PFSK-1 (cell line): ENCODE measurements around the gene BABAM2.

ENCODE experiments used
- POLR2AphosphoS5 ChIP-seq: IDR thresholded peaks from 2 replicates; pipeline ENCODE4 v1.6.1; 2012; ENCODE audit warnings: low read depth, mild to moderate bottlenecking, control low read depth, low read length, moderate library complexity
- REST ChIP-seq, 2 experiments: IDR thresholded peaks; 2 replicates each; pipeline versions ENCODE4 v1.6.1 to v1.8.0; 2011 to 2012; ENCODE audit warnings: low read depth in 2 of 2, low read length in 2 of 2, control low read depth in 1 of 2, inconsistent platforms in 1 of 2, mild to moderate bottlenecking in 1 of 2, moderate library complexity in 1 of 2; ENCODE audit not compliant: insufficient read depth in 1 of 2
- SIN3A ChIP-seq: IDR thresholded peaks from 2 replicates; pipeline ENCODE4 v1.6.1; 2012; ENCODE audit warnings: mild to moderate bottlenecking, low read length, moderate library complexity, borderline replicate concordance; ENCODE audit not compliant: insufficient read depth
- TAF1 ChIP-seq: IDR thresholded peaks from 2 replicates; pipeline ENCODE4 v1.6.1; 2012; ENCODE audit warnings: low read length, control low read depth, borderline replicate concordance; ENCODE audit not compliant: insufficient read depth

- TF ChIP-seq POLR2AphosphoS5 (no peak), TAF1 (no peak), REST (IDR thresholded peaks at IDR 0.05; ENCODE audit: insufficient read depth in 1 of 2, low read depth in 2 of 2, low read length in 2 of 2) (no peak), SIN3A (no peak)
These were observed 66.4 kb downstream of the BABAM2 start for GRCh38 chr2:27956888-27957287.
